ENCODE results near the gene PLCB1. TPM values are rescaled to one million over a fixed set of nuclear protein-coding genes. Genes with fewer than 3 reads are reported as not detected.

PLCB1 gene
- total RNA-seq, 2 experiments from 2014 or later, result 0.63 to 1.5 TPM

GRCh38 chr20:8132484-8133309 is 631 bp downstream of the PLCB1 start:
- DNase-seq (no peak), ATAC-seq (peak; percentile 66)
- H3K4me1 Mint-ChIP-seq (ENCODE audit: low read depth), result peaks cover 16% of the 10 kb centered on the region
- ChIA-PET POLR2A (no interaction called here), CTCF (interaction anchor here (1.9 to 2.4 kb wide), 2 partner anchors 89 to 590 kb away, joined by 4 to 13 read pairs; no protein-coding TSS in a partner anchor)
- H3K4me3 Mint-ChIP-seq, result peak overlapping the region; percentile 68
- H3K27ac Mint-ChIP-seq, result no peak overlapping the region
- no peaks in the 10 kb centered on the region for H3K36me3 Mint-ChIP-seq (ENCODE audit: low read depth)
- H3K27me3 Mint-ChIP-seq (ENCODE audit: low read depth), result peaks cover 46% of the 10 kb centered on the region
- H3K9me3 Mint-ChIP-seq (ENCODE audit: insufficient read depth), result no peaks in the 10 kb centered on the region

GRCh38 chr20:8133310-8133768 is 1.3 kb downstream of the PLCB1 start:
- Mint-ChIP-seq H3K9me3 (ENCODE audit: insufficient read depth) (no peaks in the 10 kb centered on the region), H3K27me3 (ENCODE audit: low read depth) (peaks cover 46% of the 10 kb centered on the region), H3K4me3 (peak overlapping the region; percentile 68), H3K36me3 (ENCODE audit: low read depth) (no peaks in the 10 kb centered on the region), H3K27ac (no peak overlapping the region), H3K4me1 (ENCODE audit: low read depth) (peaks cover 12% of the 10 kb centered on the region)
- ATAC-seq, result no peak
- ChIA-PET CTCF (interaction anchor here (1.1 to 2.4 kb wide), 3 partner anchors 90 to 589 kb away, joined by 4 to 13 read pairs (median 4); no protein-coding TSS in a partner anchor), POLR2A (no interaction called here)
- DNase-seq, result no peak

- CTCF ChIA-PET, result interaction anchor here (0.9 to 2.4 kb wide), 5 partner anchors 91 to 588 kb away, joined by 3 to 13 read pairs (median 4); no protein-coding TSS in a partner anchor
- POLR2A ChIA-PET, result no interaction called here
- Mint-ChIP-seq H3K4me3 (no peak overlapping the region), H3K27me3 (ENCODE audit: low read depth) (peaks cover 43% of the 10 kb centered on the region), H3K9me3 (ENCODE audit: insufficient read depth) (no peaks in the 10 kb centered on the region), H3K36me3 (ENCODE audit: low read depth) (no peaks in the 10 kb centered on the region), H3K4me1 (ENCODE audit: low read depth) (peaks cover 12% of the 10 kb centered on the region), H3K27ac (no peak overlapping the region)
- DNase-seq (no peak), ATAC-seq (no peak)
These were observed 1.9 kb downstream of the PLCB1 start for GRCh38 chr20:8133851-8134451.

- Mint-ChIP-seq H3K4me3 (no peak overlapping the region), H3K27me3 (ENCODE audit: low read depth) (peaks cover 11% of the 10 kb centered on the region), H3K4me1 (ENCODE audit: low read depth) (peaks cover 6% of the 10 kb centered on the region), H3K9me3 (ENCODE audit: insufficient read depth) (no peaks in the 10 kb centered on the region), H3K27ac (no peak overlapping the region), H3K36me3 (ENCODE audit: low read depth) (no peaks in the 10 kb centered on the region)
- ChIA-PET CTCF (interaction anchor here (1.2 kb wide), 1 partner anchor 247 kb away, joined by 3 read pairs; no protein-coding TSS in a partner anchor), POLR2A (no interaction called here)
- no peak for DNase-seq
- no peak for ATAC-seq
These were observed 7.8 kb downstream of the PLCB1 start for GRCh38 chr20:8139899-8140298.

- ChIA-PET POLR2A (no interaction called here), CTCF (no interaction called here)
- no peak overlapping the region for H3K27ac Mint-ChIP-seq
- H3K9me3 Mint-ChIP-seq (ENCODE audit: insufficient read depth), result no peaks in the 10 kb centered on the region
- no peaks in the 10 kb centered on the region for H3K36me3 Mint-ChIP-seq (ENCODE audit: low read depth)
- no peak overlapping the region for H3K4me3 Mint-ChIP-seq
- DNase-seq, result no peak
- peaks cover 11% of the 10 kb centered on the region for H3K4me1 Mint-ChIP-seq (ENCODE audit: low read depth)
- H3K27me3 Mint-ChIP-seq (ENCODE audit: low read depth), result peaks cover 4% of the 10 kb centered on the region
- ATAC-seq, result no peak
These were observed 11.4 kb downstream of the PLCB1 start for GRCh38 chr20:8143474-8143873.

GRCh38 chr20:8144282-8145245 is 12.5 kb downstream of the PLCB1 start:
- CTCF ChIA-PET, result no interaction called here

GRCh38 chr20:8145246-8146168 is 13.4 kb downstream of the PLCB1 start:
- no peak overlapping the region for H3K27ac Mint-ChIP-seq
- no peak for ATAC-seq
- H3K4me3 Mint-ChIP-seq, result no peak overlapping the region
- ChIA-PET POLR2A (no interaction called here), CTCF (no interaction called here)
- no peaks in the 10 kb centered on the region for H3K9me3 Mint-ChIP-seq (ENCODE audit: insufficient read depth)
- peaks cover 11% of the 10 kb centered on the region for H3K4me1 Mint-ChIP-seq (ENCODE audit: low read depth)
- no peak for DNase-seq
- peaks cover 4% of the 10 kb centered on the region for H3K27me3 Mint-ChIP-seq (ENCODE audit: low read depth)
- H3K36me3 Mint-ChIP-seq (ENCODE audit: low read depth), result no peaks in the 10 kb centered on the region

More at GRCh38 chr20:8144282-8145245, 12.5 kb downstream of the PLCB1 start:
- Mint-ChIP-seq H3K4me1 (ENCODE audit: low read depth) (peaks cover 11% of the 10 kb centered on the region), H3K9me3 (ENCODE audit: insufficient read depth) (no peaks in the 10 kb centered on the region), H3K36me3 (ENCODE audit: low read depth) (no peaks in the 10 kb centered on the region), H3K27ac (no peak overlapping the region), H3K4me3 (no peak overlapping the region), H3K27me3 (ENCODE audit: low read depth) (peaks cover 4% of the 10 kb centered on the region)
- DNase-seq (no peak), ATAC-seq (no peak)
- POLR2A ChIA-PET, result no interaction called here

GRCh38 chr20:8147476-8147875 is 15.4 kb downstream of the PLCB1 start:
- ChIA-PET CTCF (no interaction called here), POLR2A (no interaction called here)
- no peak for ATAC-seq
- Mint-ChIP-seq H3K9me3 (ENCODE audit: insufficient read depth) (no peaks in the 10 kb centered on the region), H3K27ac (no peak overlapping the region), H3K36me3 (ENCODE audit: low read depth) (no peaks in the 10 kb centered on the region), H3K4me1 (ENCODE audit: low read depth) (peaks cover 15% of the 10 kb centered on the region), H3K4me3 (no peak overlapping the region), H3K27me3 (ENCODE audit: low read depth) (peaks cover 6% of the 10 kb centered on the region)
- no peak for DNase-seq

- ChIA-PET POLR2A (no interaction called here), CTCF (no interaction called here)
- ATAC-seq (no peak), DNase-seq (no peak)
- Mint-ChIP-seq H3K4me1 (ENCODE audit: low read depth) (peaks cover 22% of the 10 kb centered on the region), H3K27me3 (ENCODE audit: low read depth) (peaks cover 6% of the 10 kb centered on the region), H3K4me3 (no peak overlapping the region), H3K9me3 (ENCODE audit: insufficient read depth) (no peaks in the 10 kb centered on the region), H3K27ac (no peak overlapping the region), H3K36me3 (ENCODE audit: low read depth) (no peaks in the 10 kb centered on the region)
These were observed 16.4 kb downstream of the PLCB1 start for GRCh38 chr20:8148501-8148900.

- CTCF ChIA-PET, result interaction anchor here (1.5 to 1.6 kb wide), 2 partner anchors 12 to 19 kb away, joined by 3 to 5 read pairs; partner anchors contain the start of gene PLCB1
- peaks cover 31% of the 10 kb centered on the region for H3K4me1 Mint-ChIP-seq (ENCODE audit: low read depth)
- POLR2A ChIA-PET, result no interaction called here
- H3K36me3 Mint-ChIP-seq (ENCODE audit: low read depth), result no peaks in the 10 kb centered on the region
- DNase-seq (no peak), ATAC-seq (no peak)
- peaks cover 6% of the 10 kb centered on the region for H3K27me3 Mint-ChIP-seq (ENCODE audit: low read depth)
- H3K9me3 Mint-ChIP-seq (ENCODE audit: insufficient read depth), result no peaks in the 10 kb centered on the region
- no peak overlapping the region for H3K4me3 Mint-ChIP-seq
- H3K27ac Mint-ChIP-seq, result no peak overlapping the region
These were observed 18.5 kb downstream of the PLCB1 start for GRCh38 chr20:8150591-8150990.

GRCh38 chr20:8151372-8151771 is 19.3 kb downstream of the PLCB1 start:
- ATAC-seq (no peak), DNase-seq (no peak)
- Mint-ChIP-seq H3K9me3 (ENCODE audit: insufficient read depth) (no peaks in the 10 kb centered on the region), H3K4me3 (no peak overlapping the region), H3K27me3 (ENCODE audit: low read depth) (peaks cover 6% of the 10 kb centered on the region), H3K4me1 (ENCODE audit: low read depth) (peaks cover 33% of the 10 kb centered on the region), H3K36me3 (ENCODE audit: low read depth) (no peaks in the 10 kb centered on the region), H3K27ac (no peak overlapping the region)
- POLR2A ChIA-PET, result no interaction called here
- CTCF ChIA-PET, result interaction anchor here (1.5 to 1.6 kb wide), 2 partner anchors 13 to 20 kb away, joined by 3 to 5 read pairs; partner anchors contain the start of gene PLCB1

All from activated CD8-positive, alpha-beta T cell treated with anti-CD3 and anti-CD28 coated beads, Interleukin-2, amount 10 ng/mL, durations not matched to agents 7 days and 5 days (primary cell).